AG09309 (cell line): ENCODE measurements around the gene GMIP.
"Not testable (repeated sequence)": the region's sequence is repeated elsewhere in the genome, so short reads cannot be mapped to it uniquely, and the experiment has no call there.

Source experiments
- DNase-seq: peaks from one replicate; pipeline ENCODE4 v3.0.0-alpha.2; 2010; ENCODE audit warnings: low read depth
- H3K4me3 ChIP-seq: 2 replicates; pipeline ENCODE4 v1.5.1; 2011; ENCODE audit warnings: mild to moderate bottlenecking, low read depth, low read length, moderate library complexity; ENCODE audit not compliant: control insufficient read depth
- CTCF ChIP-seq: IDR thresholded peaks from 2 replicates; pipeline ENCODE4 v1.5.1; 2011; ENCODE audit warnings: mild to moderate bottlenecking, low read depth, low read length, inconsistent platforms; ENCODE audit not compliant: insufficient read depth, control insufficient read depth; ENCODE audit errors: missing control alignments

GMIP gene

GRCh38 chr19:19643158-19644053 lies at the start of gene GMIP:
Gene GMIP, minus strand, starts transcription at chr19:19643657. Its CDS starts 128 bp downstream, at chr19:19643529.
- H3K4me3 ChIP-seq = peak within 1 kb of the TSS; percentile 91
- no peak for DNase-seq

GRCh38 chr19:19691683-19692082 lies 48.2 kb upstream of the GMIP start:
- no peak overlapping the region for H3K4me3 ChIP-seq
- no peak for DNase-seq
- TF ChIP-seq CTCF = no peak

More at GRCh38 chr19:19643158-19644053, at the start of gene GMIP:
- TF ChIP-seq CTCF = peak; percentile 87

- not testable (repeated sequence) for DNase-seq, H3K4me3 ChIP-seq
Measured at GRCh38 chr19:19689023-19689422, 45.6 kb upstream of the GMIP start.

- DNase-seq = no peak
- no peak for TF ChIP-seq CTCF
Measured at GRCh38 chr19:19687090-19687489, 43.6 kb upstream of the GMIP start.

GRCh38 chr19:19686580-19686979 lies 43.1 kb upstream of the GMIP start:
- no peak overlapping the region for H3K4me3 ChIP-seq
- TF ChIP-seq CTCF = no peak
- DNase-seq = no peak

More at GRCh38 chr19:19687090-19687489, 43.6 kb upstream of the GMIP start:
- H3K4me3 ChIP-seq = no peak overlapping the region

GRCh38 chr19:19686119-19686518 lies 42.7 kb upstream of the GMIP start:
- not testable (repeated sequence) for DNase-seq, H3K4me3 ChIP-seq

GRCh38 chr19:19679176-19680073 lies 36.0 kb upstream of the GMIP start:
- no peak for DNase-seq
- no peak for TF ChIP-seq CTCF
- no peak overlapping the region for H3K4me3 ChIP-seq
